MM.1S (cell line): ENCODE measurements around the gene FGR.

ENCODE experiments used
- CTCF ChIP-seq: fragments of 300-600 bp; sonication (generic); IDR thresholded peaks from 2 replicates; pipeline ENCODE4 v1.5.1; 2016; ENCODE audit warnings: antibody characterized with exemption, low read length, mixed read lengths
- EZH2 ChIP-seq: fragments of 300-600 bp; sonication (generic); optimal IDR thresholded peaks from 2 replicates; pipeline ENCODE3; 2017; ENCODE audit warnings: low read depth, mild to moderate bottlenecking, antibody characterized with exemption, low read length, mixed read lengths
- EZH2phosphoT487 ChIP-seq: fragments of 300-600 bp; sonication (generic); IDR thresholded peaks from 2 replicates; pipeline ENCODE4 v1.6.1; 2018; ENCODE audit warnings: antibody characterized with exemption, low read length

DNA sequence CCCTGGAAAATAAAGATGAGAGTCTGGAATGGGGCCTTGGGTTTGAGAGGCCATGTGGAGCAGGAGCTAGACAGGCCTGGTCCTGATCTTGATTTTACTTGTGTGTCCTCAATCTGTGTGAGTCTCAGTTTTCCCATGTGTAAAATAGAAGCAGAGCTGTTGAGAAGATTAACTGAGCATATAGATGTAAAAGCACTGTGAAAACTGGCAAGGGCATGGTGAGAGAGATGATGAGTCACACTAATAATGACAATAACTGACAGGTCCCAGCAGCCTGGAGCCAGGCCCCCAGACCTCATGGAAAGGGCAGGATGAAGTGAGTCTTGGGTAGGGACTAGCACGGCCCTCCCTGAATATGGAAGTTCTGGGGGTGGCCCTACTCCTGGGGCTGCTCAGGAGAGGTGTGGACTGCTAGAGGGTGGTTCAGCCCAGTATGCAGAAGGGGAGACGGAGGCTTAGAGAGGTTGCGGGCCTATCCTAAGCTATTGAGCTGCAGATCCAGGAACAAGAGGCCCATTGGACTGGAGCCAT is 28.2 kb downstream of the FGR start:
- TF ChIP-seq CTCF: no peak
- no peak for TF ChIP-seq EZH2
- no peak for TF ChIP-seq EZH2phosphoT487
